SU-DHL-6 (cell line): ENCODE measurements around the gene IL37.

Experiments
- CTCF ChIP-seq: fragments of 200-600 bp; sonication (generic); IDR thresholded peaks from one replicate; pipeline ENCODE4 v1.5.1; 2017; ENCODE audit warnings: antibody characterized with exemption, mild to moderate bottlenecking, low read length, moderate library complexity; ENCODE audit not compliant: insufficient read depth, poor library complexity, severe bottlenecking
- EZH2phosphoT487 ChIP-seq: fragments of 200-600 bp; sonication (generic), shearing (Covaris generic); conservative IDR thresholded peaks from 2 replicates; pipeline ENCODE4 v1.6.1; 2018; ENCODE audit warnings: mild to moderate bottlenecking, antibody characterized with exemption, low read length, moderate library complexity, mixed read lengths

DNA sequence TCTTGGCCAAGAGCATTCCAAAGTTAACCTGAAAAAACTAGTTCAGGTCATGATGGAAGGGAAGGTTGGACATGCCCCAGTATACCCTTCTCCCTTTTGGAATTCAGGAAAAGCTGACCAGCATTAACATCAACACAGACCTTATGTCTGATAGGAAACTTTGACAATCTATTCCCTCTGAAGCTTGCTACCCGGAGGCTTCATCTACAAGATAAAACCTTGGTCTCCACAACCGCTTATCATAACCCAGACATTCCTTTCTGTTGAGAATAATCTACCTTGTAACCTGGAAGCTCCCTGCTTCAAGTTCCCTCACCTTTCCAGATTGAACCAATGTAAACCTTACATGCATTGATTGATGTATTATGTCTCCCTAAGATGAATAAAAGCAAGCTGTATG is 24.7 kb upstream of the IL37 start:
- TF ChIP-seq CTCF (no peak), EZH2phosphoT487 (no peak)
